Activated naive CD4-positive, alpha-beta T cell treated with anti-CD3 and anti-CD28 coated beads, Interleukin-2, amount 50 U/mL, for 16 hours (primary cell): Measurements from ENCODE around the gene MTM1.

Experiments
- DNase-seq: peaks from one replicate; pipeline ENCODE4 v3.0.0-alpha.2; 2020

The MTM1 gene

DNA sequence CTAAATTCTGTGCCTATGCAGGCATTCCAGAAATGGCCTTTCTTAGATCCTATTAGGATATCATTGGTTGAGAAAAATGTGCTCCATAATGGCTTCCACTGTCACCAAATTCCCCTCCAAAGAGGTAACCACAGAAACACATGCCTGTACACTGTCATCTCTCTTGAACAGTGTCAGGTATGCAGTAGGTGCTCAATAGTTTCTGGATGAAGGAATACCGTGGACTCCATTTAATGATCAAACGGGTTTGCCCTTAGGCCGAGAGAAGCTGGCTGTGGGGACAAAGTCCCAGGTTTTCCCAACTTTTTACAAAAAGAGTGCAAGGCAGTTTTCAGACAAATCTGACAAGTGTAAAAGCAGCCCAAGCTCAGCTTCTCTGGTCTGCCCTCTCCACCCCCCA, 16.5 kb upstream of the MTM1 start:
- DNase-seq, result no peak

DNA sequence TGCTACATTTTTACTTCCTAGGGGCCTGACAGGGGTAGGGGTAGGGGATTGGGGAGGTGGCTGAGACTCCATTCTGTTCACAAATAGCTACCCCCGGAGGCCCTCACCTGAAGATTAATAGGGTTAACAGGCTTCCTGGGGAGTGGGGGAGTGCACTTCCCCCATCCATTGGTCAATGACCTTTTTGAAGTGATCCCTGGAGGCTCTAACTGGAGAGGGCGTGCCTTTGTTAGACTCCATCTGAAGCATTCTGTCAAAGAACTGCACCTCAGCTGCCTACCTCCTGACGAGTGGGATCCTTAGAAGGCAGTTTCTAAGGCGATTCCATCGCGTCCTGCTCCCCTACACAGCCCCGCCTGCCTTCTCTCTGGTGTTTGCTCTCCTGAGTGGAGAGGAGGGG, 10.0 kb upstream of the MTM1 start:
- DNase-seq, result no peak

DNA sequence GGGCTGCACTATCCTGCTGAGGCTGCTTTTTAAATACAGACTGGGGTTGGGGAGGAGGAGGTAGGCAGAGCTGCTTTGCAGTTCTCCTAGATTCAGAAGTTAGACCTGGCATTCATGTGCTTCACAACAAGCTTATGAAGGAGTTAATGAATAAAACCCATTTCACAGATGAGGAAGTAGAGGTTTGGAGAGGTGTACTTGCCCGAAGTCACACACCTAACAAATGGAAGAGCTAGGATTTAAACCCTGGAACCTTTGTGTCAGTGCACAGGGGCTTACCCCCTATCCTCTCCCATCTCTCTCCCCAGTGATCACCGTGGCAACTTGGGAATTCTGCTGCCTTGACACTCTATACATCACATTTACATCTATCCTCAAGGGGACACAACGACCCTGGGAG, 3.6 kb upstream of the MTM1 start:
- no peak for DNase-seq

DNA sequence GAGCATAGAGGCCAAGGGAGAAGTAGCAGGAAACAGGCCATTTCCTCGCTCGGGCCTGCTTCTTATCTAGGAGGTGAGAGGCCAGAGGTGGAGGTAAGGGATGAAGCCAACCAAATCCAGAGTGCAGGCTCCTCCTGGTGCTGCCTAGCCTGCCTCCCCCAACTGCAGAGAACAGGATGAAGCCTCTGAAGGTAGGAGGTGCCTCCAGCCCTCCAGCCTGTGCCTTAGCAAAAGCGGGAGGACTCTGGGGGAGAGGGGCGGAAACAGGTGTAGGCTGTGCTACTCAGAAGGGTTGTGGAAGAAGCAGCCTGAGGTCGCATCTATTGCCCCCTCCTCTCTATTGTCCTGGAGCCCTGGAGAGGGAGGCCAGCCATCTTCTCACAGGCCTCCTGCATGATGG, 2.9 kb upstream of the MTM1 start:
- DNase-seq, result no peak

DNA sequence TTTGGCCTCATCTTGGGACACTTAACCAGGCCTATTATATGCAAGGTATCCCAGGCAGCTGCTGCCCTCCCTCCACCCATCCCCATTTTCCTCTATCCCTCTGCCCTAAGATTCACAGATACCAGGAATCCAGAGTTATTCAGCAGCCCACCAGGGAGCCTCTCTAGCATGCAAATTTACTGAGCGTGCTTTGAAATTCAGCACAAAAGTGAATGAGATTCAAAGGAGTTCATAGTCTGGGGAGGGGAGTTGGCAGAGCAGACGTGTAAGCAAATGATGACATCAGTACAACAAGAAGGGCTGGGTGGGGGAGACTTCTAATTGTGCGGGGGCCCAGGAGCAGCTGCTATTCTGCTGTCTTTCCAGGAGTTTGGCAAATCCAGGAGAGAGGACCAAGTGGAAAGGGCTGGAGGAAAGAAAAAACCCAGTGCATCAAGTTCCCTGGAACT, 1.7 kb upstream of the MTM1 start:
- DNase-seq, result no peak

DNA sequence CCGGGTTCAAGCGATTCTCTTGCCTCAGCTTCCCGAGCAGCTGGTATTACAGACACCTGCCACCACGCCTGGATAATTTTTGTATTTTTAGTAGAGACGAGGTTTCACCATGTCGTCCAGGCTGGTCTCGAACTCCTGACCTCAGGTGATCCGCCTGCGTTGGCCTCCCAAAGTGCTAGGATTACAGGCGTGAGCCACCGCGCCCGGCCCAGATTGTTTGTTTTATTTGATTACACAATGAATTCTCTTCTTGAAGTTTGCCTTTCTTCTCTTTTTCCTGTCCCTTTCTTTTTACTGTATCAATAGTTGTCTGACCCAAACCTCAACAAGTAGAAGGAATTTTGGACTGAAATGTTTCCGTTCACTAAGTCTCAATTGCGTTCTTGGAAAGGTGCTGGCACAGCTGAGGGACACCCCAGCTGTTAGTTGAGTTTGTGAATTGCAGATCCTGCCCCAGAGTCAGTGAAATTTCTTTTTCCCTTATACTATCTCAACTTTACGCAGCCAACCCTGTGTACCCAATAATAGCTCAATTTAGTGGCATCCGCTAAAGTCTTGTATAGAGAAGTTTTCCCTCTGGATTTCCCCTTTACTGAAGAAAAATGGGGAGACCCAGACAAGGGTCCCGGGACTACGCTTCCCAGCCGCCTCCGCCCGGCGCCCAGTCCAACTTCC, 639 bp upstream of the MTM1 start:
- no peak for DNase-seq

DNA sequence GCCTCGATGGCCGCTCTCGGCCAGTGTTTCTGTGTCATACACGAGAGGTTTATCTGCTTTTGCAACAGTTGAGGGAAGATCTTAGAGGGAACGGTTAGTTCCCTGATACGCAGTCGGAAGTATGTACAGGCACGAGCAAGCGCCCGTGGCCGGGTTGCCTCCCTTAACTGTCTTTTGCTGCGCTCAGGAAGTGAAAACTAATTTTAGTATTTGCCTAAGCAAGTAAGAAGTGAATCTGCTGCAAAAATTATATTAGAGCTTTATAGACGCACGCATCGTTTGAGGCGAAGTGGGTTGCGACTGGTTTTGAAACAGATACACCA, 695 bp downstream of the MTM1 start:
- peak; percentile 46 for DNase-seq

DNA sequence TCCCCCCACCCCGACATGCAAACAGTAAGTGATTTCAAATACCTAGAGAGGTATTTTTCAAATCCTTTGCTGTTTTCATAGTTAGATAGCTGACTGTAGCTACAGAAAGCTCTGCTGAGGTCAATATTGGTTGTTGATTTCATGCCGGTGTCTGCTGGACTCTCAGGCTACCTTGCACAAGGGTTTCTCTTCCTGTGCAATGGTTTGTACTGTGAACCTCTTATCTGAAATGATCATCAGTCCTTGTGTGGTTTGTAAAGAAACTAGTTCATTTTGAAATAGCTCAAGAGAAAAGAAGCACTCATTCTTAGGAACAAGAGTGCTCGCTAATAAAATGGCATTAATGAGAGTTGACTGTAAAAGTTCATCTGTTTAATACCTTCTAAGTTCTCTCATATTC, 2.1 kb downstream of the MTM1 start:
- DNase-seq, result no peak

DNA sequence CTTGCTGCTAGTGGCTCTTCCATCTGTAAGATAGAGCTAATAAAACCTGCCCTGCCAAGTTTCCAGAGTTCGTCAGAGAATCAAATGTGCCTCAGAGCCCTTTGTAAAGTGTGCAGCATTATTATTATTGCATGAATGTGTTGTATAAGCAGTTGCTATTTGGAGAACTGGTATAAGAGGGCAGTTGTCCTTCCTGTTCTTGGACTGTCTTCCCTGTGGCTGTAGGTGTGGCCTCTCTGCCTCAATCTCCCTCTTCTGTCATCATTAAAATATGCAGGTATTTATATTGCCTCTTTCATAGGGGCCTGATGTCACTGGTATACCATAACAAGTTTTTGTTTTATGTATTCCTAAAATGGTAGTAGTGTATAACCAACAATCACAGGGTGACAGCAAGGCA, 3.8 kb downstream of the MTM1 start:
- DNase-seq, result no peak

DNA sequence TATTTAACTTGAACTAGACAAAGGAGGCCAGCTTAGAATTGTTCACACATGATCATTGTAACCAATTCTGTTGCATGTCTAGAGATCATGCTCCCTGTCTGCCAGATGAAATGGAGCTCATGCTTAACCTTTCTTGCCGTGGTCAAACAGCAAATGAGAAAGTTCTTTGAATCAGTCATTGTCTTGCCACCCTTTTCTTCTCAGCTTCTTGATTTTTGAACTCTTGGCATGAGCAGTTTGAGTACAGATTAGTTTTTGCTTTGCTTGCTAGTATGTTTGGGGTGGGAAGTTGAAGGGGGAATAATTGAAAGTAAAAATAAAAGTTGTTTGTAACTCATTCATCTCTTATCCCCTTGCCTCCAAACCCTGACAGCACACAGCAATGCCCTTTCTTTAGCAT, 4.7 kb downstream of the MTM1 start:
- no peak for DNase-seq

DNA sequence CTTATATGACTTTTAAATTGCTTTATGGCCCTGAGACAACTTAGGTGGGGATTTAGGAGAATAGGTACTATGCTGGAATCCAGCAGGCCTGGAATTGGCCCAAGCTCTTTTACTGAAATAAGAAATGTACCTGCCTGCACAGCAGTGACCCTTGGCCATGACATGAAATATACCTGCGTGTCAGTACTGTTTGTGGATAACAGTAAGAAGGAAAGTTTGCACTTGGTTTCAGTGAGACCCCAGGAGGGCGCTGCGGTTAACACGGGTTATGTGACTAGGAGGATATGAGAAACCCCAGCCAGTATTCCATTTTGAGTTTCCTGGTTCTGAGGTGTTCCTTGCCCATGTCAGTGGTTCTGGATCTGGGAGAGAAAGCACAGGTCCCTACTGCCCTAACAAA, 5.3 kb downstream of the MTM1 start:
- no peak for DNase-seq

DNA sequence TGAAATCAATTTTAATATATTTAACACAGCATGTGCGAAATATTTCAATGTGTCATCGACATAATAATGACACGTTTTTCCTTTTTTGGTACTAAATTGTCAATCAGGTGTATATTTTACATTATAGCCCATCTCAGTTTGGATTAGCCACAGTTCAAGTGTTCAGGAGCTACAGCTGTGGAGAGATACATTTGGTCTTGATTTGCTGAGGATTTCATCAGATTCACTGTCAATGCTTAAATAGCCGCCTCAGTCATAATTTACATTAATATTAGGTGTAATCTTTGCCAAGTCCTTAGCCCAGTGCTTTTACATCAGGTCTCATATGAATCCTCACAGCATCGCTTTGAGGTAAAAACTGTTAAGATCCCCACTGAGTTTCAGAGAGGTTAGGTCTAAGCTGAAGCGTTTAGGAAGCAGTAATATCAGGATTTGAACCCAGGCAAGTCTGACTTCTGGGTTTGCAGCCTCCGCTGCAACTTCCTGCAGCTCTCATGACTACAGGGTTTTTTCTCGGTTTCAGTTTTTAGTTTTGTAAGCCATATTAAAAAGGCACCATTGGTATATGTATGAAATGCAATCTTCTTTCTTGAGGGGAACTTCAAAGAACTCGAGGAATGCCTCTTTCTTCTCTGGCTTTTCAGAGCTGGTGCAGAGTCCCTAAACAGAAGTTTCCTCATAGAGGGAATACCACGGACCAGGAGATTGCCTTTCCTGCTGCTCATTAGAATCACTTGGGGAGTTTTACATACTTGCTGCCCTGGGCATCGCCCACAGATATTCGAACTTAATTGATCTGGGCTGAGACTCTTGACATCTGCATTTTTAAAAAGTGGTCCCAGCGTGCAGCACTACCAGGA, 6.4 kb downstream of the MTM1 start:
- DNase-seq, result peak; percentile 17

DNA sequence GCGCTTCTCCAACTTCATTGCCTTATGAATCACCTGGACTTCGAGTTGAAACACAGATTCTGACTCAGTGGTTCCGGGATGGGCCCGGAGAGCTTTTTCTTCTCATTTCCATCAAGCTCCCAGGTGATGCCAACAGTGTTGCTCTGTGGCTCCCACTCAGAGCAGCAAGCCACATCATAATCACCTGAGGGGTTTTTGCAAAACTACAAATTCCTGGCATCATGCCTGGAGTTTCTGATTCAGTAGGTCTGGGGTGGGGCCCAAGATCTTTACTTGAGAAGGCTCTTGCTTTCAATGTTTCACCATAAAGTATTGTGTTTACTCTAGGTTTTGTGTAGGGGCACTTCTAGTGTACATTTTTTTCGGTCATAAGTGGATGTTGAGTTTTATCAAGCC, 7.0 kb downstream of the MTM1 start:
- peak; percentile 61 for DNase-seq

DNA sequence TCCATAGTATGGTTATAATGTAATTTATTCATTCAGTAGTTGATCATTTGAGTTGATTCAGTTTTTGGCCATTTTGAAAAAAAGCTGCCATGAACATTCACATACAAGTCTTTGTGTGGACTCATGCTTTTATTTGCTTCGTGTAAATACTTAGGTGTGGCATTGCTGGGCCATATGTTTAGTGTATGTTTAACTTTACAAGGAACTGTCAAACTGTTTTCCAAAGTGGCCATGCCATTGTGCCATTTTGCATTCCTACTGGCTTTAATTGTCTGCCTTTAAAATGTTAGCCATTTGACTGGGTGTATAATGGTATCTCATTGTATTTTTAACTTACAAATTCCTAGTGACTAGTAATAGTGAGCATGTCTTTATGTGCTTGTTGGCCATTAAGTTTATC, 8.8 kb downstream of the MTM1 start:
- no peak for DNase-seq

DNA sequence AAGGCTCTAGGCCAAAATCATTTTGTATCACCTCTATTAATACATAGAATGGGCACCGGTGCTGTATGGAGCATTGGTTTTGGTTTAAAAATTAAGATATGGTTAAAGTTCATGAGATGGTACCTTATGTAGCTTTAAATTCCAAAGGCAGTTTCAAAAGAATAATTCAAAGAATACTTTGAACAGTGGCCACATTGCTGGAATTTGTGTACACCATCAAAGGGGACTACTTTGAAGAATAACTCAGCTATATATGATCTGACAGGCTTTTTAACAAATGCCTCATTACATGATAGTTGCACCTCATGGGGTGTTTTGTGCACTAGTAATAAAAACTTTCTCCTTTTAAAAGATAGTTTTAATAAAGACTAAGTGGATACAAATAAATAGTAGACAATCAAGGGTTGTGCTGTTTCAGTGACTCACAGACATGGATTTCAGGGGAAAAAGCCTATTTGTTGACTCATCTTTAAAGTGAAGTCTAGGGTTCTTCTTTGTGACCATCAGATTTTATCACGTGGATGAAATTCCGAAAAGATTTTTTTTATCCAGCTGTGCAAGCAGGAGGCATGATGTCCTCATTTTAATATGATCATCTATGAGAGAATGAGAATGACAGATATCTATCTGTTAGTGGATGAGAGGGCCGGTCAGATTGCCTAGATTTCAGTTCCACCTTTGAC, 12.8 kb downstream of the MTM1 start:
- no peak for DNase-seq

DNA sequence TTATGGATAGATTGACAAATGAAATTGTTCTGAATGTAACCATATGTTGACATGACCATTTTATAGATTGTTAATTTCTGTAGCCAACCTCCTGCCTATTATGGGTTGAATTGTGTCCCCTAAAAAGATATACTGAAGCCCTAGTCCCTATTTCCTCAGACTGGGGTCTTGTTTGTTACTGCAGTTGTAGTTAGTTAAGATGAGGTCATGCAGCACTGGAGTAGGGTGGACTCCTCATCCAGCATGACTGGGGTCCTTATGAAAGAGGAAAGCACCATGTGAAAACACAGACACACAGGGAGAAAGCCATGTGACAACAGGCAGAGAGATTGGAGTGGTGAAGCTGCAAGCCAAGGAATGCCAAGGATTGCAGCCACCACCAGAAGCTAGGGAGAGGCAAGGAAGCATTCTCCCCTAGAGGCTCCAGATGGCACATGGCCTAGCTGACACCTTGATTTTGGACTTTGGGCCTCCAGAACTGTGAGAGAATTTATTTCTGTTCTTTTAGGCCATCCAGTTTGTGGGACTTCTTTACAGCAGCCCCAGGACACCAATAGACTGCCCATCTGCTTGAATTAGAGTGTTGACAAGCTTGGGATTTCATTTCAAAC, 14.0 kb downstream of the MTM1 start:
- DNase-seq, result no peak

DNA sequence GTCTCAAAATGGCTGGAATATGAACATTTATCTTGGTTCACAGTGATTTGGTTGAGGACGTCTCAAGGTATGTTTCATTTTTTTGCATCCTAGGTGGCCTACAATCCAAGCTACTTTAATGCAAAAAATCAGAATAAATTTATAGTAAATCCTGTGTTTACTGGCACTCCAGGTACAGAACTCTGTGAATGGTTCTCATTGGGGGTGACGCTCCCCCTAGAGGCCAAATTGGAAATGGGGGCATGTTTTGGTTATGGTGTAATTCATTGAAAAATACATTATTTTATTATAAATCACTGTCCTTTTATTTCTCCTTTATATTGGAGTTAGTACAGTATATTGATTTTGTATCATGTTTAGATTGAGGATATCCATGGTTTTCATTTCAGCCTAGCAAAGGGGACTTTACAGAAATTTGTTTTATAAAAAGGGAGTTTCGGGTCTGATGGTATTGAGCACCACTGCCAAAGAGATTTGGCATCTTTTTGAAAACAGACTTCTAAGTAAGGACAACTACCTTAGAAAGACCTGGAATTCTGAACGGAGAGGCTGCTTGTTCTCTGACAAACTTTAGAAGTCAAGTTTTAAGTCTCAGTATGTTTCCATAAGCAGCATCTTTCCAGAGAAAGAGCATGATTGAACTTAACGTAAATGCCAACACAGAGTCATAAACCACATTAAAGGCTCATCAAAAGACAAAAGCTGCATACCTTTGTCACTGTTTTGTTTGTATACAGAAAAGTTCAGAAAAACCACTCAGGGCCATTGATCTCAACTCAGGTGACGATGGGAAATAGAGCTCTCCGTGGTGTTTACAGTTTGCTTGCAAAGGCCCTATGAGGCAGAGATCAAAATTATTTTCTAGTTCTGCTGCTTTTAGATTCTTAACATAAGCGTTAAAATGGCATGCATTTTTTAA, 19.4 kb downstream of the MTM1 start:
- peak; percentile 52 for DNase-seq

DNA sequence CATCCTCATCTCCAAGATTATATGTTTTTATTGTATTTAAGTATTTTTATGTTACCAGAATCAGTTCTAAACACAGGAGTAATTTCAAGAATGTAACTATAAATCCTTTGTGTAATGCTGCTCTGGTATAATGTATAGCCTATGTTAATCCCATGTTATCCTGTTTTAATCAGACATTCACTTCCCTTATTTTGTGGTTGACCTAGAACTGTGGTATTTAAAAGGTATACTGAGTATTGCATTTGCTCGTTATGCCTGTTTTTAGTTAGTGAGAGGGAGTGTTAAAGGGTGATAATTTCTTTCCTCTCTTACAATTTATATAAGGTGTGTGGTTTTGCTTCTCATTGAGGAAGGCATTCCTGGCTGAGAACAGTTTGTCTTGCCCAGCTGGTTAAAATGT, 26.2 kb downstream of the MTM1 start:
- DNase-seq, result no peak

DNA sequence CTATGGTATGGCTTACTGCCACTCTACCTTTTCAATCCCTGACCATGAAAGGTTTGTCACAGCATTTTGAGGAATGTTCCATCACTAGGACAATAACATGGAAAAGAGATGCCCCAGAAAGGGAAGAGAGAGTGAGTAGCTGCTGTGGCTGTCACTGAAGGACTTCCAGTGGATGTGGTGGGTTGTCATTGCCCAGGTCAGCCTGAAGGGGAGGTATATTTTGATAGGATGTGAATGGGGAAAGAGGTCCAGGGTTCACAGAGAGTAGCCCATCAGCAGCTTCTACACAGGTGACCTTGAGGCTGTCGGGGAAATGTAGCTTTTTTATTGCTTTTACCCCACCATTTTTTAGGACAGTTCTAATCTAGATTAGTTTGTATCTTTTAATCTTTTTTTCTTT, 30.8 kb downstream of the MTM1 start:
- no peak for DNase-seq

DNA sequence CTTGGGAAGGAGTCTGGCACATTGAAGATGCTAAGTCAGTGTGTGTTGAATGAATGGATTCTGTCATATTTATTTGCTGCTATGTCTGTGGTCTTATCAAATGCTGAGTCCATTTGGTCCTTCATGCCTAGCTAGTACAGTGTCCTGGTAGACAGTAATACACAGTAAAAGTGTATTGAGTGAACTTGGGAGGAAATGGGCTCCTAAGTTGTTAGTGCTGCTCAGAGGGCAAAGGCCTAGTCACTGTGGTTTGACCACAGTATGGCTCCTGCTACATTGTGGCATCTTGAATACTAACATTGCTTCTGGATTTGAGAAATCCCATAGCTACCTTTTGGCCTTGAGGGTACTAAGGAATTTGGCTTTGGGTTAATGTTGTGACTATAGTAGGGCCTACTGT, 33.9 kb downstream of the MTM1 start:
- no peak for DNase-seq

DNA sequence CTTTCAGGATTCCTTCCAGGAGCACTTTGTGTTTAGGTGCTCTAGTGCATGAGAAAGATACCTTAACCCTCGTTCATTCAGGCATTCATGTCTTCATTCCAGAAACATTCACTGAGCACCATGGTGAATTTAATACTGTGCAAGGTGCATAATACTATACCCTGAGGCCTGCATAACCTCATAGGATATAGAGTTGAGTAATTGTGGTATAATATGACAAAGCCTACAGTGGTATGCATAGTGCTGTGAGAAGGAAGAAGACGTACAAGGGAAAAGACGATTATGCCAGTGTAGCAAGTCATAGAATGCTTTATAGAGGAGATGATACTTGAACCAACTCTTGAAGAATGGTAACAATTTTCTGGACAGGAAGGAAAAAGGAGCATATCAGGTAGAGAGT, 34.3 kb downstream of the MTM1 start:
- no peak for DNase-seq

DNA sequence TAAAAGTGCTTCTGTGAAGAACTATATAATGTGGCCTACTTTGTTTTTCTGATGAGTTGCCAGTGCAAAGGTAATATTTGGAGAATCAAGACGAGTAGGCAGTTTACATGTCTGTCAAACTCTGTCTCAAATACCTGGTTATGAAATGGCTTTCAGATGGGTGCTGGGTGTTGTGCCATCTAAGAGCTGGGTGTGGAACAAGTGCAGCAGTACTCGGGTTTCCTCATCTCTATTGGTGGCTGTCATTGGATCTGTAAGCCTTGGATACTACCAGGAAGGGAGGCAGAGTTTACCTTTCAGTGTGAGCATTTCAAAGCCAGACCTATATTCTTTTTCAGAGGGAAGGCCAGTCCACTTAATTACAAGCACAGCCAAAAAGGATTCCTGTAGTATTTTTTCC, 37.2 kb downstream of the MTM1 start:
- DNase-seq, result no peak

DNA sequence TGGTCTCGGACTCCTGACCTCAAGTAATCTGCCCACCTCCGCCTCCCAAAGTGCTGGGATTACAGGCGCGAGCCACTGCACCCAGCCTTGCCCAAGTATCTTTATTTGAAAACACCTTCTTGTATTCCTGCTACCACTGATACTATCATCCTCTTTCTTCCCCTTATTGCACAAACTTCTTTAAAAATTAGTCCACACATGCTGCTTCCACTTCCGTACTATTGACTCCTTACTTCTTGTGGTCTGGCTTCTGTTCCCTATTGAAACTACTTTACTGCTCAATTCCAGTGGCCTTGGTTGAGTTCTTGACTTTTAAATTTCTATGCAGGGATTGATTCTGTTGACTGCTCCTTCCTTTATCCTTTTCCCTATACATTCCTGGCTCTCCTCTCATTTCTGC, 38.8 kb downstream of the MTM1 start:
- no peak for DNase-seq
